ENCODE results near the gene ZFP92. TPM values are rescaled to one million over a fixed set of nuclear protein-coding genes. Genes with fewer than 3 reads are reported as not detected.

The ZFP92 gene
- polyA plus RNA-seq, 5 donors = 0.78 to 1.2 (median 0.91) TPM

DNA sequence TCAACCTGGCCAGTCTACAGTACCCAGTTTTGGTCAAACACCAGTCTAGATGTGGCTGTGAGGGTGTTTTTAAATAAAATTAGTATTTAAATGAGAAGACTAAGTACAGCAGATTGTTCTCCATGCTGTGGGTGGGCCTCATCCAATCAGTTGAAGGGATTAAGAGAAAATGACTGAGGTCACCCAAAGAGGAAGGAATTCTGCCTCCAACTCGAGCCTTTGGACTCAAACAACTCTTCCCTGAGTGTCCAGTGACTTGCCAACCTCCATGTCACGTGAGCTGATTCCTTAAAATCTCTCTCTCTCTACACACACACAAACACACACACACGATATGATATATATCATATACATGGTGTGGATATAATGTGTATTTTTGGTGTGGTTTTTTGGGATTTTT is 24.6 kb downstream of the ZFP92 start:
- DNase-seq = no peak

DNA sequence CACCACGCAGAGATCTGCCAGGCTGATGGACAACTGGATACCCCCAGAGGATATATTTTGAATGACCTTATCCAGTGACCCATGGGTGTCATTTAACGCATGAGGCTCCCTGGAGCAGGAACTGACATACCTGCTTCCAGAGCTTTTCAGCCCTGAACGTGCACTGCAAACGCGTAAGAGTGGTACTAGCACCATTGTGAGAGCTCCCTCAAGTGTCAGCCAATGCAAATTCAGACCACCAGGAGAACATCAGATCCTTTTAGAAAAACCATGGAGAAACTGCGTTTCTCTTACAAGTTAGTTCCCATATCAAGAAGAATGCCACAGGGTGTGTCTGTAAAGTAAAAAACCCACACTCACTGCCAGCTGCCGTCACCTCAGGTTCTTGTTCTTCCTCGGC is 27.3 kb downstream of the ZFP92 start:
- no peak for DNase-seq

DNA sequence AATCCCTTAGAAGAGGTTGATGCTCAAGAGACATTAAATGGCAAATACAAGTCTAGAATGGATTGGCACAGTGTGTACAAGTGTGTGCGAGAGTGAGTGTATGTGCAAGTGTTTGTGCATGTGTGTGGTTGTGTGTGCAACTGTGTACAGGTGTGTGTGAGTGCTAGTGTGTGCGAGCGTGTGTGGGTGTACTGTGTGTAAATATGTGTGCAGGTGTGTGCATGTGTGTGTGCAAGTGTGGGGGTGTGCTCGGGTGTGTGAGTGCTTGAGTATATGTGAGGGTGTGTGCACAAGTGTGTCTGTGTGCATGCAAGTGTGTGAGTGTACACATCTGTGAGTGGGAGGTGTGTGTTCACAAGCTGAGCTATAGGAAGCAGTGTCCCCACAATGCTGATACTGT is 28.7 kb downstream of the ZFP92 start:
- DNase-seq = no peak

DNA sequence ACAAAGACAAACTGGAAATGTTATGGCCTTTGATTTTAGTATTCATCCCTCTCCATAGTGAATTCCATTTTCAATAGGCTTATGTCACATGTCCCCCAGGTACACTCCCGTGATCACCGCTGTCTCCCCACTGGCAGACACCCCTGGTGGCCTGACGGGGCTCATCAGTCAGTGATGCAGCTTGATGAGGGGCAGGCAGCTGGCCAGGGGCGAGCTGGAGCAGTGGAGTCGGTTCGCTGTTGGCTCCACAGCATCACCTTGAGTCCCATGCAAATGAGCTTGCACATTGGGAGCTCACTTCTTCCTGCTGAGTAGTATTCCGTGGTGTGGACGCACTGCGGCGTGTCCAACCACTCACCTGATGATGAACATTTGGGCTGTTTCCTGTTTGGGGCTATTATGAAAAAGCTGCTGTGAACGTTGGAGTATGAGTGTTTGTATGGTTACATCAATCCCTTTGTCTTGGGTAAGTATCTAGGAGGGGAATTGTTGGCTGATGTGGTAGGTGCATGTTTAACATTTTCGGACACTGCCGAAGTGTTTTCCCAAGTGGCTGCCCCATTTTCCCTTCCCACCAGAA is 29.4 kb downstream of the ZFP92 start:
- DNase-seq = no peak

DNA sequence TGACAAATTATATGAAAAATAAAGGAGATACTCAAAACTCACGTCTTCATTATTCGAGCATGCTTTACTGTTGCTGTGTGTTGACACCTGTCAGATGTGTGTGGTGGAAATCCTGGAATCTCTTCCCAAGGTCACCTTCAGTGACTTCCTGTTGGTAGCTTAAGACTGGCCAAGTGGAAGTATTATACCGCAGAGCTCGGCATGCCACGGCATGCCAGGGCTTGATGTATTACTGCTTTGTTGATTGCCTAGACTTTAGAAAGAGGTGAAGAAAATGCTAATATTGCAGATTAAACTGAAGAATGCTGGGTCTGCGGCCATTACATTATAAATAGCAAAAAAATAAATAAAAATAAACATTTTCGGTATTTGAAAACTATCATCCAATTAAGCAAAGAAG is 30.0 kb downstream of the ZFP92 start:
- DNase-seq = no peak

DNA sequence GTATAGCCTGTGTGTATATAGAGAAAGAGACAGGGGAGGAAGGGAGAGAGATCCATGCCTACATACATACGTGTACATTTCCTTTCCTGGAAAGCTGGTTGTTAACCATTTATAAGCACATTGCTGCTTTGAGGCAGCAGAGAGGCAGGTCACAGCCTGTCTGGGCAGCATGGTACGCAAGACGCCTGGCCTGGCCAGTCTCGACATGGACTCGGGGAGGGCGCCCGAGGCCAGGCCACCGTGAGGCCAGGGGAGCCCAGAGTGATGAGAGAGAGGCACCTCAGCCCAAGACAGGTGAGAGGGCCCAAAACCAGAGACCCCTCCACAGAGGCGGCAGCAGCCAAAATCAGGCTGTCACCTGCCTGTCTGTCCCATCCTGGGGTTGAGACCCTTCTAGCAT is 30.7 kb downstream of the ZFP92 start:
- DNase-seq = no peak

DNA sequence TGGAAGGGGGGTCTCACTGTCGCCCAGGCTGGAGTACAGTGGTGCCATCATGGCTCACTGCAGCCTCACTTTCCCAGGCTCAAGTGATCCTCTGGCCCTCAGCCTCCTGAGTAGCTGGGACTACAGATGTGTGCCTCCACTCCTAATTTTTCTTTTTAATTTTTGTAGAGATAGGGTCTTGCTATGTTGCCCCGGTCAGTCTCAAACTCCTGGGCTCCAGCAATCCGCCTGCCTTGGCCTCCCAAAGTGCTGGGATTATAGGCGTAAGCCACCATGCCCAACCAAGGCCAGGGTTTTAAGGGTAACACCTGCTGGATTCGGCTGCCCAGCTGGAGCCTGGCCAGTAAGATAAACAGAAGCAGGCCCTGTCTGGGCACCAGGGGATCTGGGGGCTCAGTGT is 31.2 kb downstream of the ZFP92 start:
- no peak for DNase-seq

DNA sequence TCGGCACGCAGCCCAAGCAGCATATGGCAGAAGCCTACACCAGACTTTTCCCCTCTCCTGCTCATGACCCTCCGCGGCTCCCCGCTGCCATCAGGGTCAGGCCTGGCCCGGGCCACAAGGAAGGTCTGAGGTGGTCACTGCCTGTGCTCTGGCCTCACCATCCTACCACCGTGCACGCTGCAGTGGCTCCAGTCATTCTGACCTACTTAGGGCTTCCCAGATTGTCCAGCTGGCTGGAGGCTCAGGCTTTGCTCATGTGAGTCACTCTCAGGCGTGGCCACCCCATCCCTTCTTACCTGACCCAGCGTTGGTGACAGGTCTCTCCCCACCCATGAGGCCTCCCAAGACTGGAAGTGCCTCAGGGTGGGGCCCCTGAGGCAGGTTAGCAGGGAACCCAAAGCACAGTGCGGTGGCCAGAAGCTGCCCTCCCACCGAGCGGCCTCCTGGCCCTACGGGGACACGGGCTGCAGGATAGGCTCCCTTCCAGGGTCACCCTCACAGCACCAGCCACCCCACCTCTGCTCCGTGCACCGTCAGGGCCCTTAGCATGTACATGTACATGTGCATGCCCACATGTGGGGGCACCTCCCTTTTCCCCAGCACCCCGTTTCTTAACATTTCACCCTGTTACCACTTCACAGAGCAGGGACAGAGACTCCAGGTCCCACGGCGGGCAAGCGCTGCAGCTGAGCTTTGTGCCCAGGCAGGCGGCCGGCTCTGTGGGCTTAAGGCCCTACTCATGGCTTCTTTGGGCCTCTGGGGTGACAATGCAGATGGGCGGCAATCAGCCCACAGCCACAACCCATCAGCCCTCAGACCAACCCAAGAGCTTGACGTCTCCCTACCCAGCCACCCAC is 32.4 kb downstream of the ZFP92 start:
- no peak for DNase-seq

DNA sequence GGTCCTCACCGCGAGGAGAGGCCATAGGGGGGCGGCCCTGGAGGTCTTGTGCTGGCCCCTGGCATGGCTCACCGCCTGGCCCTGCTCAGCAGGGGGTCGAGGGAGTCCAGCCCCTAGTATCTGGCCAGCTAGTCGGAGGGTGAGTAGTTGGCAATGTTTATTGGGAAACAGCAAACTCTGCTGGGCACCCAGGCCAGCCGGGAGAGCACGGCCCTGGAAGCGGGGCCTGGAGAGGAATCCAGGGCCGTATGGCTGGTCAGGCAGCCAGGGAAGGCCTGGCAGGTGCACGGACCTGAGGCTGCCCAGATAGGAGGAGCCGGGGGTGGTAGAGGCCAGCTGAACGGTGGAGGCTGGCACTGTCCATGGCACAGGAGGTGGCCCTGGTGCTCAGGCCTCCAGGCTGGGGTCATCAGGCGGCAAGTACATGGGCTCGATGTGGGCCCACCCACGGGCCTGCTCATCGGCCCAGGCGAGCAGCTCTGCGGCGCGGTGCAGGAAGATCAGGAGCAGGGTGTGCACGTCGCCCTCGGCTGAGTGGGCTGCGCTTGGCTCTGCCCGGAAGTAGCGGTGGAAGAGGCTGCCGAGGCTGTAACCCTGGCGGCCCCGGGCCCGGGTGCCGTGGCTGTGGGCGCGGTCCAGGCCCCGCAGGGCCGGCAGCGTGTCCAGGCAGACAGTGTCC is 33.2 kb downstream of the ZFP92 start:
- DNase-seq = no peak

DNA sequence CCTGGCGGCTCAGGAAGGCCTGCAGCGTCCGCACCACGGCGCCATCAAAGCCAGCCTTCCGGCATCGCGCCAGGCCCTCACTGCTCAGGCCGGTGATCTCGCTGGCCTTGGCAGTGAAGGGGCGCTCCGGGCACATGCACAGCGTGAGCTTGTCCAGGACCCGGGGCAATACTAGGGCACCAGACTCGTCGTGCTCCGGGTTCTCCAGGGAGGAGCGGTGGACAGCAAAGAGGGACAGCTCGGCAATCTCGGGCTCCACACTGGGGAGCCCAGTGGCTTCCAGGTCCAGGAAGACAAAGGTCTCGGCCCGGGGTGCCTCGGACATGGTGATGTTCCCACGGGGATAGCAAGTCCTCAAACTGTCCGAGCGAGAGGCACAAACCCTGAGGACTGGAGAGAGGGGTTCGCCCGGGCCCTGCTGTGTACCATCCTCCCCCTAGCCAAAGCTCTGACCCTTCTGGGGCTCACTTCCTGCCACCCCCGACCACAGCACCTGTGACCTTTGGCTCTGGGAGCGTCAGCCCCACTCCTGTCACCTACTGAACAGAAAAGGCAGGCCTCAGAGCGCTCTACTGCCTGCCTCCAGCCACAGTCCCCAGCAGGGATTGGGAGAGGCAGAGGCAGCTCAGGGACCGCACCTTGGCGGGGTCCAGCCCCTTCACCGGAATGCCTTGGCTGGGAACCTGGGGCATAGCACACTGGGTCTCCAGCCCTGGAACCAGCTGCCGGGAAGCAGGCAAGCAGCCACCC is 34.0 kb downstream of the ZFP92 start:
- no peak for DNase-seq

DNA sequence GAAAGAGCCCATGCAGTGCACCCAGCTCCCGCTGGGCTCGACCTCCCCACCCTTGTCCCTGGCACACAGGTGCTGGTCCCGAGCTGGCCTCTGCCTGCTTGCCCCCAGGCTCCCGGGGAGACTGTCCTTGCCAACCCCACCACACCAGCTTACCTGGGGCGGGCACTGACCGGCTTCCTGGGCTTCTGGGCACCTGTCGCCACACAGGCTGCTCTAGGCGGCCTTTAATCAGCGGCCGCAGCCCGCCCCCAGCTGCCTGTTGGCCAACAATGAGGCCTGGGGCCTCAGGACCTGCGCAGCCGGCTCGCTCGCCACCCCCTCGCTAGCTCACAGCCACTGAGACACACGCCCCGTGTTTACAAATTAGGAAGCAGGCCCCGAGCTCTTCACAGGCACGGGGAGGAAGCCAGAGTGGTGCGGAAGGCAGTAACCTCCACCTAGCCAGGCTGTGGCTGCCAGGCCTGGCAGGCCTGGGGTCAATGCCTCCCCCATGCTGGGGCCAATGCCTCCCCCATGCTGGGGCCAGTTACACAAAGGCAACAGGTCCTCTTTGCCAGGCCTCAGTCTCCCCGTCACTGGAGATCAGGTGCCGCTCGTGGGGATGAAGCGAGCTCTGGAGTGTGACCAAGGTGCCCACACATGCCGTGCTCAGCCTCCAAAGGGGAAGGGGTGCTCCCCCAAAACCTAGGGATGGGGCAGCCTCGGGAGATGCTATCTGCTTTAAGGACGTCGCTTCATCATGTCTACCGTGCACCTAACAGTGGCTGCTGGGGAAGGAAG is 34.8 kb downstream of the ZFP92 start, which contains the start of gene TREX2:
Gene TREX2, minus strand, starts transcription at position 201 of the 780 bp plus-strand sequence. CDS start 626 bp downstream, outside the sequence.
- DNase-seq = no peak

DNA sequence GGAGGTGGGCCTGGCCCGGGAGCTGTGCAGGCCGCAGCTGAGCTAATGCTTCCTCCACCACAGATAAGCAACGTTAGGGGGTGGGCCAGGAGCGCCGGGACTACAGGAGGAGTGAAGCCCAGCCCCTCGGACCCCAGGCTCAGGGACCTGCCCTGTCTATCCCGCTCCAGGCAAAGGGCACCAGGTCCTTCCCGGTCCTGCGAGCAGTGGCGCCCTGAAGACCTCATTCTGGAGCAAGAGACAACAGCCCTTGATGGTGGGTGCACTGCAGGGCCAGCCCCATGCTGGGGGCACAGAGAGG is 35.3 kb downstream of the ZFP92 start:
- no peak for DNase-seq

DNA sequence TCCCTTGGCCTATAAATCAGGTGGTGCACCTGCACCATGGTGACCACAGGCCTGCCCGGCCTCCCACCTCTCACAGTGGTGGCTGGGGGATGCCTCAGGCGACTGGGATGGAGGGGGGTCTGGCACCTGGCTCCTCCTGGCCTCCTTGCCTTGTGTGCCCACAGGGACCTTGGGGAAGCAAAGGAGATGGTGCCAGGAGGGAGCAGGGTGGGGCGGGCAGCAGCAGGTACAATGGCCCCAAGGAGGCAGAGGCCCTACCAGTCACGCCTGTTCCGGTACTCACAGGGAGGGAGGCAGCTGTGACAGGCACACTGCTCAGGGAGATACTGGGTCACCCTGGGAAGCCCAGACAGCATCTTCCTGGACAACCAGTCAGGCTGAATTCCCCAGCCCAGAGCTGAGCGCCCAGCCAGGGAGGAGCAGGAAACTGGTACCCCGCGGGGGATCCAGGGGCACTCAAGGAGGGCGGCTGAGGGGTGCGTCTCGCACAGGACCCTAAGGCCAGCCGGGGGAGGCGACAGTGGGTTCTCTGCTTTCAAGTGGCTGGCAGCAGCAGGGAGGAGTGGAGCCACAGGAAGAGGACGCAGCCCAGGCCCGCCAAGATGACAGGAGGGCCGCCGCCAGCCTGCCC is 35.8 kb downstream of the ZFP92 start:
- no peak for DNase-seq

DNA sequence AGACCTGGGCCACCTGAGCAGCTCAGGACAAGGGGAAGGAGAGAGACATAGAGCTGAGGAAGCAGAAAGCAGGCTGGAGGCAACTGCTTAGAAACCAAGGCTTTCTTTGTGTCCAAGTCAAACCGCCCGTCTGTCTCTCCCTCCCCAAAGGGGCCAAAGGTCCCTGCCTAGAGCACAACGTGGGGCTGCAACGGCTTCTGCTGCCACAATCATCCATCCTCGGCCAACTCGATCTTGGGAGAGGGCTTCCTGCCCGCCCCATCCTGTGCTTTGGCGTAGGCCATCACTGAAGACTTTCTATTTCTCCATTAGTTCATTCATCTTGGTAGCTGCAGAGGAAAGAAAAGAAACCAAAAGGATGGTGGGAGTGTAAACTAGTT is 36.3 kb downstream of the ZFP92 start:
- no peak for DNase-seq

DNA sequence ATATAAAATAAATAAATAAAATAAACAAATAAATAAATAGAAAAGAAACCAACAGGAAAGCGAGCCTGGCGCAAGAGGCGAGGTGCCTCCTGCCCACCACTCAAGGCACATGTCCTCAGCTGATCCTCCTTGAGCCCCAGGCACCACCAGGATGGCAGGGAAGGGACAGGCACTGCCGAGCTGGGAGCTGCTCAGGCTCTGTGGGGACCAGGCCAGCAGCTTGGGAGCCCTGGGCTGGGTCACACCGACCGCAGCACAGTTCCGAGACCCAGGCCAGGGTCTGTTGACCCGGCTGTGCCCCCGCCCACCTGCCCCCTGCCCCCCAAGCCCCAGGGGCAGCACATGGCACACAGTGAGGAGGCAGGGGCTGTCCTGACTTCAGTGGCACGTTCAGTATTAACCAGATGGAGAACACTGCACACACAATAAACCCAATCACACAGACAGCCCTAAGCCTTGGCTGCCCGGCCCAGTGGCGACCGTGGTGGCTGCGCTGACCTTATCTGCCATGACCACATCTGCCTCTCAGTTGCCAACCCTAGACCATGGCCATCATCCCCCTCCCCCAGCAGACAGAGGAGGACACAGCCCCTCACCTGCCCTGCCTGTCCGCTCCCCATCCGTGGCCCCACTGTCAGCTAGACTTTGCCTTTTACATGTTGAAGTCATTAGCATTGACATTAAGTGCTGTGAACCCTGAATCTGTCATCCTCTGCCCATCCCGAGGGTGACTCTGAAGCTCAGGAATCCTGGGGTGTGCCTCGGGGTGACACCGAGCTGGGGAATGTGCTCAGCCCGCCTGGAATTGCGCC is 37.5 kb downstream of the ZFP92 start:
- no peak for DNase-seq

DNA sequence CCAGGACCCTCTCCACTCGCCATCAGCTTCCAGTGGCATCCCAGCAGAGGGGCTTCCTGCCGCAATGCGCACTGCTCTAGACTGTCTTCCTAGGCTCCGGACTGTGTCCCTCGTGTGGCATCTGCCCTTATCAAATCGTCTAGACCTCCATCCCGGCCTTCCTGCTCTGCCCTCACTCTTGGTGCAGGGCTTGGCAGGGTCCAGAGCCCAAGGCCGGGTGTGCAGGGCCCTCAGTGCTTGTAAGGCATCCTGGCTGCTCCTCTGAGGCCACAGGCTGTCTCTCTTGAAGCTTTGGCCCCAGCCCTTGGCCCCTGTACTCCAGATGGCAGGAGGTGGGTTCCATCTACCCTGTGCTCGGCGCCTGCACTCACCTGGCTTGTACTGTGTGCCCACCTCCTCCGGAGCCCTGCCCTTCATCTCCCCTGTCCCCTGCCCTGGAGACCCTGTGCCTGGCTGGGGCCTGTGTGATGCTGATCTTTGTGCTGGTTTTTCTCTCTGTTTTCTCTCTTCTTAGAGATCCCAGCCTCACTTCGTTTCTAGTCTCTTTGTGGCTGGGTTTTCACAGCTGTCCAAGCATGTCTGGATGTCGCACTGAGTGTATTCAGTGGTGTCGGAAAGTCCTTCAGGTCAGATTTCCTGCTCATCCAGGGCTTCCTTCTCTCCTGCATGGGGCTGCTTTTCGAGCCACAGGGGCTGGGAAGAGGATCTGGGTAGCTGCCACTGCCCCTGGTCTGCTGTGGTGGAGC is 38.3 kb downstream of the ZFP92 start:
- DNase-seq = no peak

DNA sequence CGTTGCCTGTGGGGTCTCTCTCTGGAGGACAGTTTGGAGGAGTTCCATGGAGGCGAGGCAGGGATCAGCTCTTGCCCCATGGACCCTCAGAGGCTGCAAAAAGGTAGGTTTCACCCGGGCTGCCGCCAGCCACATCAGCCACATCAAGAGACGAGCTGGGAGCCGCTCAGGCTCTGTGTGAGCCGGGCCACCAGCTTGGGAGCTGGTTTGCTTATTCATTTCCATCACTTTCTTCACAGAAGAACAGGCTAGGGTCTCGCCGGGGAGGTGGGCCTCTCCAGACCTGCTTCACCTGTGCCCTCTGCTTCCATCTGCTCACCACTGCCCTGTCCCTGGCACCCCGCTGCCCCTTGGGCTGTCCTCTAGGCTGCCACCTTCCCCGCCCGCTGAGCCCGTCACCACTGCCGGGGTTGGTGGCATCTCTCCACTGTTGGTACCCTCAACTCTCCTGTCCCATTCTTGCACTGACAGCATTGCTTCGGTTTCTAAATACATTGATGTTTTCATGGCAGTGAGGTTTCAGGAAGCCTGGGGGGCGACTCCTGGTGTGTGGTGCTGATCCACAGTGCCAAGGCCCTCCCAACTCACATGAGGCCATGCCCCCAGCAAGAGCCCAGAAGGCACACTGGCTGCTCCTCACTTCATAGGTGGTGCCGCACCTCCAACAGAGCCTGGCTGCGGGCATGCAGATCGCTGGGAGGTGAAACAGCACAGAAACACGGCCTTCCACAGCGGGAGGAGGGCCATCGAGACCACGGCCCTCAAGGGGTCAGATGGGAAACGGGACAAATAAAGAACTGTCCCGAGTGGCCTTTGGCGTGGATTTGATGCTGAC is 39.1 kb downstream of the ZFP92 start:
- DNase-seq = no peak

DNA sequence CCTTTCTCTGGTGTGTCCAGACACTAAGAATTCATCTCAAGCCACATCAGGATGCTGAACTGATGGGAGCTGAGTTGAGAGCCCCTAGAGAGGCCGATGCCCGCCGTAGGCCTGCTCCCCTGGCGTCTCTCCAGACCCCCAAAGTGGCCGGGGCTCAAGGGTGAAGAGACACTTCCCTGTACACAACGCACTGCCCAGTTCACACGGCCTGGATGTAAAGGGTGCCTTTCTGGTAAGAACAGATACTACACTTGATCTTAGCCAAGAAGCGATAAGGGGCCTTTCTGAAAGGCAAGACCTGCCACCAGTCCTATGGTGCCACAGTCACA is 39.6 kb downstream of the ZFP92 start:
- DNase-seq = no peak
